Uterus (tissue), 2 donors: ENCODE data around the gene SPATA18.

Source experiments
- POLR2A ChIP-seq, 2 donors: fragments of 450-650 bp; IDR thresholded peaks; one replicate each; pipeline ENCODE4 v1.6.1; 2016; ENCODE audit warnings: antibody characterized with exemption in 2 of 2, mild to moderate bottlenecking in 1 of 2, moderate library complexity in 1 of 2
- TF ChIP-seq, protein P1 (sequence below), 4 experiments: fragments of 200-600 bp in 2 of 4; fragments of 450-650 bp in 2 of 4; sonication (generic) in 2 of 4; IDR thresholded peaks; one replicate each; pipeline ENCODE4 v1.5.1; 2016 to 2019; ENCODE audit warnings: antibody characterized with exemption in 4 of 4, mild to moderate bottlenecking in 2 of 4, moderate library complexity in 1 of 4

DNA sequence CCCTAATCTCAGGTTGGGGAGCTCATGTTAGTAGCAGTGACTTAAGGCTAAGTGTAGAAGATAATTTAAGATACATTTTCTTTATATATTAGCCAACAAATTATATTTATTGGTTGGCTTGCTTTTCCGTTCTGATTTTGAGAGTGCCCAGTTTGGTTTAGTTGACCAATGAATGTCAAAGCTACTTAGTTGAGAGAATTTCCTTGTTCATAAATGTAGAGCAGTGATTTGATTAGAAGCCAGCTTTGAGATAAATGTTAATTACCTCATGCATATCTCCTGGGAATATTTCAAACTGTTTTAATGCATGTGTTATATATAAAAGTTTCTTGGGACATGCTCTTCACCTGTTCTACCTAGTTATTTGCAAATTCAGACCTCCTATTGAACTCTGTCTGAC, 44.3 kb downstream of the SPATA18 start:
- TF ChIP-seq, protein P1, sequence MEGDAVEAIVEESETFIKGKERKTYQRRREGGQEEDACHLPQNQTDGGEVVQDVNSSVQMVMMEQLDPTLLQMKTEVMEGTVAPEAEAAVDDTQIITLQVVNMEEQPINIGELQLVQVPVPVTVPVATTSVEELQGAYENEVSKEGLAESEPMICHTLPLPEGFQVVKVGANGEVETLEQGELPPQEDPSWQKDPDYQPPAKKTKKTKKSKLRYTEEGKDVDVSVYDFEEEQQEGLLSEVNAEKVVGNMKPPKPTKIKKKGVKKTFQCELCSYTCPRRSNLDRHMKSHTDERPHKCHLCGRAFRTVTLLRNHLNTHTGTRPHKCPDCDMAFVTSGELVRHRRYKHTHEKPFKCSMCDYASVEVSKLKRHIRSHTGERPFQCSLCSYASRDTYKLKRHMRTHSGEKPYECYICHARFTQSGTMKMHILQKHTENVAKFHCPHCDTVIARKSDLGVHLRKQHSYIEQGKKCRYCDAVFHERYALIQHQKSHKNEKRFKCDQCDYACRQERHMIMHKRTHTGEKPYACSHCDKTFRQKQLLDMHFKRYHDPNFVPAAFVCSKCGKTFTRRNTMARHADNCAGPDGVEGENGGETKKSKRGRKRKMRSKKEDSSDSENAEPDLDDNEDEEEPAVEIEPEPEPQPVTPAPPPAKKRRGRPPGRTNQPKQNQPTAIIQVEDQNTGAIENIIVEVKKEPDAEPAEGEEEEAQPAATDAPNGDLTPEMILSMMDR (IDR thresholded peaks at IDR 0.05) = no peak
- TF ChIP-seq POLR2A (IDR thresholded peaks at IDR 0.05) = no peak
